ENCODE measurements around the gene NEK6.

Gene NEK6

DNA sequence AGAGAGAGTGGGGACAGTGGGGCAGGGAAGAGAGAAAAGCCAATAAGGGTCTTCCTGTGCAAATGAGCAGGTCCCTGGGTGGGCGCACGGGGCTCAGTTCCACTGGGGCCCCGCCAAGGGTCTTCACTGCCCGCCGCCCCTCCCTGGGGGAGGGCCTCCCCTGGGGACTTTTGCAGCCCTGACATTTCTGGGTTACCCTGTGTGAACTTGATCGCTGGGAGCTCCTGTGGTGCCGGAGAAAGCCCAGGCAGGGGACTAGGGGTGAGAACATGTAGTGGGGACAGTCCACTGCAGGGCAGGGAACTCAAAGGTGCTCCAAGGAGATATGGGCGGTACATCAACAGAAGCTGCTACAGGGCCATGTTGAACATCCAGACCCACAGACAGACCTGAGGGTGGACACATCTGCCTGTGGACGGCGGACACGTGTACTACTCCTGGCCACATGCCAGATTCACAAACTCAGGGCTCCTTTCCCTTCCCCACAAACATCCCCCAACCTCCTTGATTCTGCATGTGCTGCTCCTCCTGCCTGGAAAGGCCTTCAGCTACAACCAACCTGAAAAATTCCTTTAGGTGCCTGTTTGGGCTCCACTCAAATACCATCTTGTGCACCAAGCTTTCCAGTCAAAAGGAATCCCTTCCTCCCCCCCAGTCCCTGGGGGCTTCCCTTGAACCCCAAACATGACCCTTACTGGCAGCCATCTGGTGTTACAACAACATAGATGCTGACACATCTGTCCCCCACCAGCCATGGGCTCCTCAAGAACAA is 43.0 kb upstream of the NEK6 start:
- no peak for TF ChIP-seq ZFX (IDR thresholded peaks at IDR 0.05)
- TF ChIP-seq, protein P1, sequence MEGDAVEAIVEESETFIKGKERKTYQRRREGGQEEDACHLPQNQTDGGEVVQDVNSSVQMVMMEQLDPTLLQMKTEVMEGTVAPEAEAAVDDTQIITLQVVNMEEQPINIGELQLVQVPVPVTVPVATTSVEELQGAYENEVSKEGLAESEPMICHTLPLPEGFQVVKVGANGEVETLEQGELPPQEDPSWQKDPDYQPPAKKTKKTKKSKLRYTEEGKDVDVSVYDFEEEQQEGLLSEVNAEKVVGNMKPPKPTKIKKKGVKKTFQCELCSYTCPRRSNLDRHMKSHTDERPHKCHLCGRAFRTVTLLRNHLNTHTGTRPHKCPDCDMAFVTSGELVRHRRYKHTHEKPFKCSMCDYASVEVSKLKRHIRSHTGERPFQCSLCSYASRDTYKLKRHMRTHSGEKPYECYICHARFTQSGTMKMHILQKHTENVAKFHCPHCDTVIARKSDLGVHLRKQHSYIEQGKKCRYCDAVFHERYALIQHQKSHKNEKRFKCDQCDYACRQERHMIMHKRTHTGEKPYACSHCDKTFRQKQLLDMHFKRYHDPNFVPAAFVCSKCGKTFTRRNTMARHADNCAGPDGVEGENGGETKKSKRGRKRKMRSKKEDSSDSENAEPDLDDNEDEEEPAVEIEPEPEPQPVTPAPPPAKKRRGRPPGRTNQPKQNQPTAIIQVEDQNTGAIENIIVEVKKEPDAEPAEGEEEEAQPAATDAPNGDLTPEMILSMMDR (conservative IDR thresholded peaks at IDR 0.05) = no peak
- no peak overlapping the region for H3K27ac ChIP-seq

DNA sequence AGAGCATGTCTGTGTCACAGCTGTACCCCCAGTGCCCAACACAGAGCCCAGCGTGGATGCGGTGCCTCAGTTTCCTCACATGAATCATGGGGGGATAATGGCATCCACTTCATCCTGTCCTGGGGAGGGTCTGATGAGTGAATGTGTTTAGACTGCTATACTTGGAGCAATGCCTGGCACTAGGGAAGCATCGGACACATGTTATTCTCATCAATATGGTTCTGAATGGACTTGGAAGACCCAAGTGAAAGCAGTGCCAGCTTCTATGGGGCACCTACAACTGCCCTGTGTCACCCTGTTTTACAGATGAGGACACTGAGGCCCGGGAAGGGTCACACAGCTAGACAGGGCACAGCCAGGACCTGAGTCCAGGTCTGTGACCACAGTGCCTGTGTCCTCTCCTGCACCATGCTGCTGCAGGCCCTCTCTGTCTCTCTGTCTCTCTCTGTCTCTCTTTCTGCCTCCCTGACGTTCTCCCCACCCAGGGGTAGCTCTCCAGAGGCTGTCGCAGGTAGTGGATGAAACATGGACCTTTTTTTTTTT is 42.3 kb upstream of the NEK6 start:
- H3K27ac ChIP-seq = no peak overlapping the region

DNA sequence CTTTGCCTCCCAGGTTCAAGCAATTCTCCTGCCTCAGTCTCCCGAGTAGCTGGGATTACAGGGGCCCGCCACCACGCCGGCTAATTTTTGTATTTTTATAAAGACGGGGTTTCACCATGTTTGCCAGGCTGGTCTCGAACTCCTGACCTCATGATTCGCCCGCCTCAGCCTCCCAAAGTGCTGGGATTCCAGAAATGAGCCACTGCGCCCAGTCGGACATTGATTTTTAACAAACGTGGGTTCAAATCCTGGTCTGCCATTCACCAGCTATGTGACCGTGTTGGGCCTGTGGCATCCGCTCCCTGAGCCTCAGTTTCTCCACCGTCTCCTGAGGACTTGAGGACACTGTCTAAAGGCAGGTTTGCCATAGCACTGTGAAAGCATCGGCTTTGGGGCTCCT is 41.8 kb upstream of the NEK6 start:
- TF ChIP-seq, protein P1 (conservative IDR thresholded peaks at IDR 0.05) = no peak
- no peak for TF ChIP-seq ZFX (IDR thresholded peaks at IDR 0.05)
- no peak overlapping the region for H3K27ac ChIP-seq

More for the DNA sequence above, 42.3 kb upstream of the NEK6 start:
- TF ChIP-seq ZFX (IDR thresholded peaks at IDR 0.05) = no peak

DNA sequence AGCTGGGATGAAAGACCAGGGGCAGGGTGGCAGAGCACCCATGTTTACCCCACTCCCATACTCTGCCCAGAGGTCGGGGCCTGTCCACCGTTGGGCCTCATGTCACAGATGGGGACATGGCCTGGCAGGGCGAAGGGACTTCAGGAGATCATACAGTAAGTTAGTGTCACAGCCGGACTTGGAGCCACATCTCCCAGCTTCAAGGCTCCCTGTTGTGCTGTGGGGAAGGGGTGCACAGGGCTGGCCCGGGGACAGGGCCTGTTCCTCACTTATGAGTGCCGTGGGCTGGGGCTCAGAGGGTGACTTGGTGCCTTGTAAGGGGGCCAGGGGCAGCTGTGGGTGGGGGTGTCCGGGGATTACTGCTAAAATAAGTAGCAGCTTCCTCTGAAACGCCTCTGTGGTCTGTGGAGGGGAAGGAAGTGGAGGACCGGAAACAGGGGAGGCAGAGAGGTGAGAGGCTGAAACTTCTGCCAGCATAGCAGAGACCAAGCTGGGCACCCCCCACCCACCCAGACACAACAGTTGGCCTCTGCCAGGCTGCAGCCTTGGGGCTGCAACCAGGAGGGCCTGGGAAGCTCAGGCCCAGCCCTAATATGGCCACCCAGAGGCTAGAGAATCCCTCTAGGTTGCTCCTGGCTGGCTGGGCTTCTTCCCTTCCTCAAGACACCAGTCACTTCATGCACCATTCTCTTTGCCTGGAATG is 41.1 kb upstream of the NEK6 start:
- no peak overlapping the region for H3K27ac ChIP-seq
- no peak for TF ChIP-seq ZFX (IDR thresholded peaks at IDR 0.05)
- TF ChIP-seq, protein P1 (conservative IDR thresholded peaks at IDR 0.05) = no peak

DNA sequence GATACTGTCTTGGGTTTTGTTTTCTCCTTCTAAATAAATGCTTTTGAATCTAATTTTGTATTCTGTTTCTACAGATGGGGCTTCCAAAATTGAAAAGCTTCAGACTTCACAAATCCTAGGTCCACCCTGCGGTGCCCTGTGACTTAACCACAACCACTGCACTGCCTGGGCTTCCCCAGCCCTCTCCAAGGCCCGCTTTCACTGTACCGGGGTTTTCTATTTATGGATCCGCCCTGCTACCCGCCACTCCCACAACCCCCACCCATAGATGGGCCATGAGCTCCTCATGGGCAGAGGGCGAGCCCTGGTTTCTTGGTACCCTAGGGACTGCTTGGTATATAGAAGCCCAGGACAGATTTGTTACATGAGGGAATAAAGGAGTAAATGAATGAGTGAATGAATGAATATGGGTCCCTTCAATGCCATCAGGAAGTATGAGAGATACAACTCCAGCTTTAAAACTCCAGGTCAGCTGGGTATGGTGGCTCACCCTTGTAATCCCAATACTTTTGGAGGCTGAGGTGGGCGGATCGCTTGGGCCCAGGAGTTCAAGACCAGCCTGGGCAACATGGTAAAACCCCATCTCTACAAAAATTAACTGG is 39.8 kb upstream of the NEK6 start:
- H3K27ac ChIP-seq = no peak overlapping the region
- TF ChIP-seq, protein P1 (conservative IDR thresholded peaks at IDR 0.05) = no peak
- TF ChIP-seq ZFX (IDR thresholded peaks at IDR 0.05) = no peak

DNA sequence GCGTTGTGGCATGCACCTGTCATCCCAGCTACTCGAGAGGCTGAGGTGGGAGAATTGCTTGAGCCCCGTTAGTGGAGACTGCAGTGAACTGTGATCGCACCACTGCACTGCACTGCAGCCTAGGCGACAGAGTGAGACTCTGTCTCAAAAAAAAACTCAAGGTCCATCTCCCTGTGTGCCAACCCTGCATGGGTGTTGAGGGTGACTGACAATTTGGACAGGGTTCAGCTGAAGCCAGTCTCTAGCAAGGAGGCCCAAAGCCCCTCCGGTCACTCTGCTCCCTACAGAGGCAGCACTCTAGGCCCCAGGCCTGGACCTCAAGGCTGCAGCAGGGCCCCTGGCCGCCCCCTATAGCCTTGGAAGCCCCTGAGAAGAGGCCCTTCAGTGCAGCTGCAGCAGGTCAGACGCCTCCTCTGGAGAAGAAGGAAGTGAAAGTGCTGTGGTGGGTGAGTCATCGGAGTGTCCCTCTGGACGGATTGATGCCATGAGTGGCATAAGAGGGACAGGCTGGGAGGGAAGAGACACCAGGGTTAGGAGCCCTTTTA is 39.2 kb upstream of the NEK6 start:
- no peak overlapping the region for H3K27ac ChIP-seq
- no peak for TF ChIP-seq ZFX (IDR thresholded peaks at IDR 0.05)
- TF ChIP-seq, protein P1 (conservative IDR thresholded peaks at IDR 0.05) = no peak

DNA sequence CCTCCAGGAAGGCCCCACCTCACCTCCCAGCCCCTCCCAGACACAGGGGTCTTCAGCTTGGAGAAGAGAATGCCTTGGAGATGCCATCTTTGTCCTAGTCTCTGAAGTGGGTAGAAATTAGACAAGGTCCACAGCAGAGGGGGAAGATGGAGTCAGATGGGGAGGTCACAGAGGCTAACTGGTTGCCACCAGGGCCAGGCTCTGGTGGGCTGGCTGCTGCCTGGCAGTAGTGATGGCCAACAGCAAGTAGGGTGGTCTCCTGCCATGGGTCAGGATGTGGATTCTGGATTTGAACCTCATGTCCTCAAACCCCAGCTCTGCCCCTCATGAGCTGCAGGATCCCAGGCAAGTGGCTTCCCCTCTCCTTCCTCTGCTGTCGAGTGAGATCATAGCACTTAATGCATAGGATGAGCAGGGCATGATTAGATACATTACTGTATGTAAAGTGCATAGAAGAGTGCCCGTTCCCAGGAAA is 38.7 kb upstream of the NEK6 start:
- no peak for TF ChIP-seq ZFX (IDR thresholded peaks at IDR 0.05)
- TF ChIP-seq, protein P1 (conservative IDR thresholded peaks at IDR 0.05) = no peak
- no peak overlapping the region for H3K27ac ChIP-seq

Measured in C4-2B (cell line).